ENCODE results near the gene TEC. TPM values are rescaled to one million over a fixed set of nuclear protein-coding genes. Genes with fewer than 3 reads are reported as not detected.

The TEC gene
- total and polyA plus RNA-seq, 2 of the 8 experiments (the other 6 are each of a cell fraction or from before 2014, with no cell fraction given) = 0.73 to 1.8 TPM

GRCh38 chr4:48255959-48256342, 13.7 kb downstream of the TEC start:
- H3K23ac ChIP-seq (ENCODE audit: insufficient read length) = no peak overlapping the region
- H3K9me3 ChIP-seq (ENCODE audit: insufficient read depth in 2 of 2, low read depth in 1 of 2, low read length in 1 of 2) = no peaks in the 10 kb centered on the region
- no peaks in the 10 kb centered on the region for H4K20me1 ChIP-seq (replicated peaks in 1 of 2; ENCODE audit: control insufficient read depth in 1 of 2, insufficient read depth in 2 of 2, low read length in 2 of 2)
- H2BK5ac ChIP-seq (ENCODE audit: low read depth, low read length) = no peak overlapping the region
- no peak overlapping the region for H3K4me2 ChIP-seq (ENCODE audit: insufficient read depth in 1 of 2, low read depth in 2 of 2, low read length in 2 of 2)
- no peak overlapping the region for H2BK12ac ChIP-seq (ENCODE audit: low read depth, low read length)
- H3K18ac ChIP-seq (ENCODE audit: extremely low read depth, low read length) = no peak overlapping the region
- H2BK120ac ChIP-seq (replicated peaks; ENCODE audit: low read depth, low read length) = no peak overlapping the region
- H4K5ac ChIP-seq (ENCODE audit: insufficient read length, low read depth, low read length) = no peak overlapping the region
- H3K79me1 ChIP-seq (ENCODE audit: low read depth, low read length) = no peaks in the 10 kb centered on the region; the same call in 1 of the 2 replicates
- no peak for FAIRE-seq
- H2BK15ac ChIP-seq (ENCODE audit: low read length) = no peak overlapping the region
- ChIA-PET CTCF (ENCODE audit: partially characterized antibody) (interaction anchor here (0.9 kb wide), 1 partner anchor 10 kb away, joined by 3 read pairs; no protein-coding TSS in a partner anchor), POLR2A (ENCODE audit: partially characterized antibody) (no interaction called here)
- no peak overlapping the region for H3K9ac ChIP-seq (replicated peaks in 1 of 4; ENCODE audit: extremely low read depth in 1 of 4, low read depth in 3 of 4, low read length in 3 of 4)
- DNase-seq (ENCODE audit: low read depth in 1 of 2, low spot score in 2 of 2) = no peak
- no peaks in the 10 kb centered on the region for H3K4me1 ChIP-seq (replicated peaks in 1 of 4; ENCODE audit: control insufficient read depth in 3 of 4, insufficient read depth in 4 of 4, low read length in 3 of 4)
- no peak overlapping the region for H3K27ac ChIP-seq (ENCODE audit: low read depth, low read length)
- no peak overlapping the region for H4K8ac ChIP-seq (ENCODE audit: extremely low read depth, insufficient read depth, low read length)
- no peak overlapping the region for H3K4me3 ChIP-seq (ENCODE audit: extremely low read depth in 1 of 4, insufficient read depth in 2 of 4, low read depth in 3 of 4, low read length in 4 of 4)
- no peak overlapping the region for H4K91ac ChIP-seq (replicated peaks; ENCODE audit: insufficient read length, low read length)
- H3K27me3 ChIP-seq (replicated peaks in 1 of 4; ENCODE audit: control insufficient read depth in 3 of 4, extremely low read depth in 1 of 4, insufficient read depth in 3 of 4, low read length in 3 of 4) = no peaks in the 10 kb centered on the region
- H2AK5ac ChIP-seq (ENCODE audit: low read depth, low read length) = no peak overlapping the region
- no peak overlapping the region for H3K14ac ChIP-seq (ENCODE audit: insufficient read length)
- 90% methylated on average over 4 of the region's 4 CpGs; no CpG with 5 or more reads in 1 of the 2 experiments for WGBS, 2 experiments (ENCODE audit: extremely low coverage in 1 of 2, insufficient coverage in 1 of 2, insufficient read length in 1 of 2, insufficient replicate concordance in 2 of 2, low coverage in 1 of 2, low lambda C conversion rate in 2 of 2, missing lambda C conversion rate in 1 of 2)
- H3K79me2 ChIP-seq (ENCODE audit: control insufficient read depth in 1 of 2, insufficient read depth in 2 of 2, low read length in 2 of 2) = no peaks in the 10 kb centered on the region
- no peak overlapping the region for H2AFZ ChIP-seq (ENCODE audit: low read length)
- no peak overlapping the region for H3K4ac ChIP-seq (replicated peaks; ENCODE audit: insufficient read length, low read depth, low read length)
- no peaks in the 10 kb centered on the region for H3K36me3 ChIP-seq (ENCODE audit: control insufficient read depth in 2 of 4, insufficient read depth in 4 of 4, low read length in 3 of 4)
- H3K23me2 ChIP-seq (ENCODE audit: low read depth, low read length) = no peaks in the 10 kb centered on the region
- no peak overlapping the region for H2BK20ac ChIP-seq (ENCODE audit: low read length)
- no peak overlapping the region for H3K56ac ChIP-seq (replicated peaks; ENCODE audit: insufficient read length, low read depth, low read length)
- no peak for TF ChIP-seq RNF2 (IDR thresholded peaks at IDR 0.05; ENCODE audit: borderline replicate concordance, low read depth, low read length, missing control alignments, poor library complexity, severe bottlenecking)
- TF ChIP-seq HDAC2 (IDR thresholded peaks at IDR 0.05; ENCODE audit: borderline replicate concordance in 1 of 2, low read depth in 2 of 2, low read length in 2 of 2) = no peak
- no peak for TF ChIP-seq TEAD4 (IDR thresholded peaks at IDR 0.05; ENCODE audit: low read depth, low read length)
- no peak for TF ChIP-seq SP2 (IDR thresholded peaks at IDR 0.05; ENCODE audit: low read length)
- TF ChIP-seq ATF2 (IDR thresholded peaks at IDR 0.05; ENCODE audit: low read length) = no peak
- no peak for TF ChIP-seq SIX5 (IDR thresholded peaks at IDR 0.05; ENCODE audit: low read depth, low read length)
- no peak for TF ChIP-seq RAD21 (IDR thresholded peaks at IDR 0.05 in 1 of 2, conservative IDR thresholded peaks at IDR 0.05 in 1 of 2; ENCODE audit: low read depth in 2 of 2, low read length in 2 of 2)
- no peak for TF ChIP-seq EZH2 (IDR thresholded peaks at IDR 0.05; ENCODE audit: low read depth, low read length, severe bottlenecking)
- TF ChIP-seq SIN3A (conservative IDR thresholded peaks at IDR 0.05 in 1 of 2, IDR thresholded peaks at IDR 0.05 in 1 of 2; ENCODE audit: low read depth in 1 of 2, low read length in 2 of 2) = no peak
- TF ChIP-seq SRF (IDR thresholded peaks at IDR 0.05; ENCODE audit: low read depth, low read length) = no peak
- no peak for TF ChIP-seq CREB1 (IDR thresholded peaks at IDR 0.05)
- TF ChIP-seq SUZ12 (IDR thresholded peaks at IDR 0.05; ENCODE audit: low read length) = no peak

Data from H1 (cell line).